Cerebellar nuclear complex (tissue), 1 donor: ENCODE results near the gene CPNE4.

Source experiments
- DNase-seq, 2 experiments: peaks; one replicate each; lab custom pipeline; 2025; lab: John Stamatoyannopoulos, UW

Gene CPNE4

DNA sequence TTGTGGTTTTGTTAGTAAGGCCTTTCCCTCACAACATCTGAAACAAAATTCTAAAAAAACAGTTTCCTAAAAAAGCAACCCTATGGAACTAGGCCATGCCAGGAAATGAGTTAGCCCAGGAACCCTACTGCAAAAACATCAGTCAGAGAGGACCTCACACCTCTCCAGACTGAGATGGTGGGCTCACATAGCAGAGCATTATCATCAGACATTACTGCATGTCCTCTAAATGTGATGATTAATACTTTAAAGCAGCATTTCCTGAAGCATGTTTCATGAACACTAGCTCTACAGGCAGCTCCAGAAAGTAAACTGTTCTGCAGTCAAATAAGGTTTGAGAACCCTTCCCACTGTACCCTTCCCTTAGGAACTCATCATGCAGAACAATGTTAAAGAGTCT lies 299.7 kb downstream of the CPNE4 start:
- DNase-seq: no peak

DNA sequence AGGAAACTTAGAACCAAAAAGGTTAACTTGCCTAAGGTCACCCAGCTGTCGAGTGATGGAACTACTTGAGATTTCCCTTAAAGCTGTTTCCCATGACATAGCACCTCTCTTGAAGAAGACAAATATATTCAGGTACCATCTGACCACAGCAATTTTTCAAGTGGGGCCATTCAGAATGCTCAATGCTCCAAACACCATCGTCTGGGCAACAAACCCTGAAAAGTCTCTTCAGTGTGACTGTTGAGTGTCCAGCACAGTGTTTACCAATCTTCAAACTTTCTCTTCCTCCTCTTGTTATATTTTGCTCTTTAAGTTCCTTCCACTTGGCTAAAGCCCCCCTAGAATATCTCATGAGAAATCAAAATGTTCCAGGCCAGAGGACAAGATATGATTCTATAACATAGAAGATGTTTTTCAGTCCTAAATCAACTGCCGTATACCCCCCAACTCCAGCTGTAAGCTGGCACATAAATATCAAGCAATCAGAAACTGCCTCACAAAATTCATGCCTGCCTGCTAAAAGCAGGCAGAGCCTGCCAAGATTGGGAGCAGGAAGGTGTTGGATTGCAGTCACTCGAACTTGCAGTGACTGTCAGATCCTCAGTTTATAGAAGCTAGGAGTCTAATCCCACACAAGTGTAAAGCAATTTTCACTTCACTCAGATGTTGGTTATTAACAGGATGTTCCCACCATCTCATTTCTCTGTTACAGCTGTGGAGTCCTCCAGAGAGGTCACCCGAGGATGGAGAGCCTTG lies 301.6 kb downstream of the CPNE4 start:
- DNase-seq: no peak

DNA sequence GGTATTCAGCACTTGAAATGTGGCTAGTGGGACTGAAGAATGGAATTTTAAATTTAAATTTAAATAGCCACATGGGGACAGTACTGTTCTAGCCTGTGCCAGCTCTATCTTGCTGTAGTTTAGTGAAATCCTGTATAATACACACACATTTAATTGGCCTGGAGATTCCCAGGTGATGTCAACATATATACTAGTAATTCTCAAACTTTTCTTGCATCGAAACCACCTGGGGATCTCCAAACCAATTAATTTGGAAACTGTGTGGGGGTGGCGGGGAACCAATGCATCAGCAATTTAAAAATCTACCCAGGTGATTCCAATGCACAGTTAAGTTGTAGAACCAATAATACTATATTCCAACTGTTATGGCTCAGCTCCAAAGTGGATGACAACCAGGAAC lies 303.1 kb downstream of the CPNE4 start:
- no peak for DNase-seq

DNA sequence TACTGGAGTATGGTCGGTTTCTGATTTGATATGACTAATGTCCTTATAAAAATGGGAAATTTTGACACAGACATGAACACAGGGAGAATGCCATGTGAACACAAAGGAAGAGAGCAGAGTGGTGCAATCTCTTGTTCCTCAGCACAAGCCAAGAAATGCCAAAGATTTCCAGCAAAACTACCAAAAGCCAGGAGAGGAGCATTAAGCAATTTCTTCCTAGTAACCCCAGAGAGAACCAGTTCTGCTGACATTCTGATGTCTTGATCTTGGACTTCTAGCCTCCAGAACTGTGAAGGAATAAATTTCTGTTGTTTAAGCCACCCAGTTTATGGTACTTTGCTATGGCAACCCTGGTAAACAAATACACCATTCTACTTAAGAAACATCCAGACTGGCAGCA lies 304.2 kb downstream of the CPNE4 start:
- no peak for DNase-seq

DNA sequence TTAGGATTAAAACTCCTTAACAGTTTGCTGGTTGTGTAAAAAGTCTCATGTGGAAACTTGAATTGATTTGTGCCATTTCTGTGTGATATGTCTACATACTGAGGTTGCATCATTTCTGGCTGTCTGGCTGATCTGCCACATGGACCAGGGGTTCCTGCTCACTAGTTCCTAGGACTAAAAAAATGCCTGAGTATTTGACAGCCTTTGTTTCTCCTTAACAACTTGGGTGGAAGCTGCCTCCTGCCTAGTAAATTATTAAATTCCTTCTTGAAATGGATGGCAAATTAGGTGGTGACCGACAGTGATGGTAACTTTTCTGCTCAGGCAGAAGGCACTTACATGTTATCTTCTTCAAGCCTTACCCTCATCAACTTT lies 305.2 kb downstream of the CPNE4 start:
- DNase-seq: no peak

DNA sequence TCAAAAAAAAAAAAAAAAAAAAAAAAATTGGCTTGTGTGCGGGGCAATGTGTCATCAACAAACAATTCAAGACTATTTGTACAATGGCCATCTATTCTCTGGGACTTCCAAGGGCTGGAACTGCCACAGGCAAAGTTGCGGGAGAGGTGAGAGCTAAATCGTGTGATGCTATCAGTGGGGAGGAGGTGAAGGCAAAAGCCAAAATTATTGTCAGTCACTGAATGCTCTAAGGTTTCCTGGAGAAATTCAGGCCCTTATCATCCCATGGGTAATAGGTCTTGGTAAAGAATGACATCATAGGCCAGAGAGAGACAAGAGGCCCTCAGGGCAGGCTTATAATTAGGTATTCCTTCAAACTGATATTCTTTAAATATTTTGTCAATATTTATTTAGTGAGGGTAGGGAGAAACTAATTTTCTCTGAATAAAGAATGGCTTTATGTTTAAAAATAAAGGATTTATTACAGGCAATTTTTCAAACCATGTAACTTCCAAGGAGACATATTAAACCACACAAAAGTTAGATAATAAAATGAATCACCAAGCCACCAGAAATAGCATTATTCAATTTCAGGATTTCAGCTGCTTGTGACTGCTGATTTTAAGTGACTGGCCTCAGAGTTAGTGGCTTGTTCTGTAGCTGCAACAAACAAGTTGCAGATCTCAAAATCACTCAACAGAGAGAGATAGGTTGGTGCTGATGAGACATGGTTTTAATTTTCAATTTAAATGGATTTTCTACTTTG lies 305.7 kb downstream of the CPNE4 start:
- DNase-seq: no peak

DNA sequence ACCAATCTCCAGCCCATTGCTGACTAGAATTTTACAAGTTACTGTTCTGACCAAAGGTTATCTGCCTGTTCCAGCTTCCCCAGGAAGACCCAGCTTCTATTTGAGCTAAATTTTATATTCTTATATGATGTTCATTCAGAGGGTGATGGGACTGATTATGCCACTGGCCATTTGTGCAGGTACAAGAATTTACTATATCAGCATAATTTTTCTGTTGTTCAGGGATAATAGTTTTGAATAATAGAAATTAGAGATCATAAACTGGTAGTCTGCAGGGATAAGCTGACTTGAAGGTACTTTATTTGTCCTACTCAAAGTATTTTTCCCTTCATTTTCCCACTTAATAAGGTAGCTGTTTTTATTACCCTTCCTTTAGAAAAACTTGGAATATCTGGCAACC lies 309.4 kb downstream of the CPNE4 start:
- DNase-seq: no peak

DNA sequence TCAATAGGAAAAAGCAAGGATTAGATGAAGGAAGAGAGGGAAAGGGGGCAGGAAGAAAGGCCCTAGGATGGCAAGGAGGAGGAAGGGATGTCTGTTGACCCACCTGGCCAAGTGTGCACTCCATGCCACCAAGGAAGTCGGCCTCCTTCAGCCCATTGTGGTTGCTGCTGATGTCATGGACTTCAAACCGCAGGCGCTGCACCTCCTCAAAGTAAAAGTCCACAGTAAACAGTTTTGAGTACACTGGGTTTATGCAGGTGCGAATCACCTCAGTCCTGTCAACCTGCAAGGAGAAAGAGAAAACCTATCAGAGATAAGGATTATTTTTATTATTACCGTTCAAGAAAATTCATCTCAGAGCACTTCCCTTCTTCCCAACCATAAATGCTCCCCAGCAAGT lies 311.5 kb downstream of the CPNE4 start:
- no peak for DNase-seq

DNA sequence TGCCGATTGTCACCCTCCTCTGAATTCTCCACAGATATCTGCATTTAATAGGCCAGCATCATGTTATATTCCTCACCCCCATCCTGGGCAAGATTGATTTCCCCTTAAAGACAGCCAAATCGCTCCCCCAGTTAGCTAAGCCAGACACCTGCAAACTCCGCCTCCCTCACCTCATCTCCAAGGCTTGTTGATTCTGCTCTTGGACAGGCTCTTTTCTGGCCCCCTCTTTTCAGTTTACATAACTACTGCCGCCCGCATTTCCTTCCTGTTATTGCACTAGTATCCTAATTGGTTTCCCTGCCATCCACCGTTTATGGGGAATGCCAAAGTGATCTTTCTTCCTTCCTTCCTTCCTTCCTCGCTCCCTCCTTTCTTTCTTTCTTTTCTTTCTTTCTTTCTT lies 317.3 kb downstream of the CPNE4 start:
- no peak for DNase-seq

DNA sequence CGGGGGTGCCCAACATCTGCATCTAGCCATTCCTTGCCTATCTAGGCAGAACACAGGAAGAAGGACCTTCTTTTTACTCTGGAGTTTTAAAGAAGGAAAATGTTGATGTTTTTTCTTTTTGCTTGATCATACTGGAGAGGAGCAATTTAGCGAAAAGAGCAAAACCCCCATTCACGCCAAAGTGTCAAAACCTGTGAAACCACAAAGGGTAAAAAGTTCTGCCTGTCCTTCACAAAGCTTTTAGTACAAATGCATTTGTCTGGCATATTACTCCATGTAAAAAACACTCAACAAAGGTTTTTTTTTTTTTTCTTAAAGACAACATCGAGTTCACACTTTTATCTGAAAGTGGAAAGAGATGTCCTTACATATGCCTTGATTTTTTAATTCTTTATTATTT lies 317.9 kb downstream of the CPNE4 start:
- no peak for DNase-seq

DNA sequence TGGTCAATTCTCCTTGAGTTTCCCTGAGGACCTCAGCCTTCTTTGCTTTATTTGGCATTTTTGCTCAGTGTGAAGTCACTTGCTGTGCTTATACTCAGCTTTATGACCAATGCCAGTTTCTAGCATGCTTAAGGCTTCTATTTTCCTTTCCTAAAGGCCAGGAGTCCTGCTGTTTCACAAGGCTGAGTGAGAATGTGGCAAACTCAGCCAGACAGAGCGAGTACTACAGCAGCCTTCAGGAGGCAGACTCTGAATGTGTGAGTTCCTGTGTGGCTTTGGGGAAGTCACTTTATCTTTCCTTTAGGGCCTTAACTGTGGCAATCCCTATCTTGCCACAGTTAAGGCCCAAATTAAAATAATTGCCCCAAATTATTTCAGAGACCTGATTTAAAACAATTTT lies 318.8 kb downstream of the CPNE4 start:
- no peak for DNase-seq

DNA sequence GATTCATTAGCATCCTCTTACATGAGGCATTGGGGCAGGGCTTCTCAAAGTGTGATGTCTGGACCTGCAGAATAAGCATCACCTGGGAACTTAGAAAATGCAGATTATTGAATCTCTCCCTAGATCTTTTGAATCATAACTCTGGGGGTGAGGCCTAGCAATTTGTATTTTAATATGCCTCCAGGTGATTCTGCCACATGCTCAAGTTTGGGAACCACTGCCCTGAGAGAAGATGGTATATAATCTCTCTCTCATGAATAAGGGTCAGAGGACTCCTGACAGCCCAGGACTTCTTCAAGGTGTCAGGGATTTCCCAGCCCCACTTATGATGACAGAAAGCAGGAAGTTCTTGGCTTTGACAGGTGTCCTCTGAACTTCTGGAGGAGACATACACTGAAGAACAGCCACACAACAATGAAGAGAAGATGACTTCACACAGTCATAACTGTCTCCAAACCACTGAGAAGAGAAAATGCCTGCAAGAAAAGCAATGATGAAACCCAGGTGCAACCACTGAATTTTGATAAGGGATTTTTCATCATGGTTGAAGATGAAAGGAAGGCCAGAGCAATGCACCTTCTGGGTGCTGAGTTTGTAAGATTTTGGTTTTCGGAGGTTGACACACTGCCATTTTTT lies 320.1 kb downstream of the CPNE4 start:
- no peak for DNase-seq

DNA sequence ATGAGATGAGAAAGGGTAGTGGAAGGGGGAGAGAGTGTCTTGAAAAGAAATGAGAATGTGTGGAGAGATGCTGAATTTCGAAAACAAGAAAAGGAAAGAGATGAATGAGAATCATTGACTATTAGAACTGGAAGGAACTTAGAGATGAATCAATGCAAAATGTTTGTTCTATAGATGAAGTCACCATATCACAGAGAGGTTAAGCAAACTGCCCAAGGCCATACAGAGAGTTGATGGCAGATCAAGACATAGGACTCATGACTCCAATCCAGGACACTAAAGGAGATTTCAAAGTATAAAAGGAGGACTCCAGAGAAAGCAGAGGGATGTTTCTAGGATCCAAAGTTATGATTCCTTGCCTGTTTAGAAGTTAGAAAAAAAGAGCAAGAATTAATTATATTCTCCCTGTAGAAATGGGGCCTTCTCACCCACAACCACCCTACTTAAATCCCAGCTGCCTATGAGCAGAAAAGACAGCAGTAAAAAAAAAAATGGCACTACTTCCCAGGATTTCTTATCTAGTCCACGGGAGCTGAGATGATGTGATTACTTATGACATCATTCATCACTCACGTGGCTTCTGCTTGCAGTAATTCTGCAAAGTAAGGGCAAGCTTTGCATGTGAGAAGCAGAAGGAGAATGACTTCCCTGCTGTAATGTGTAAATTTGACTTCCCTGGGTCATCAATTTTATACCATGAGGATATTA lies 321.2 kb downstream of the CPNE4 start:
- DNase-seq: no peak

DNA sequence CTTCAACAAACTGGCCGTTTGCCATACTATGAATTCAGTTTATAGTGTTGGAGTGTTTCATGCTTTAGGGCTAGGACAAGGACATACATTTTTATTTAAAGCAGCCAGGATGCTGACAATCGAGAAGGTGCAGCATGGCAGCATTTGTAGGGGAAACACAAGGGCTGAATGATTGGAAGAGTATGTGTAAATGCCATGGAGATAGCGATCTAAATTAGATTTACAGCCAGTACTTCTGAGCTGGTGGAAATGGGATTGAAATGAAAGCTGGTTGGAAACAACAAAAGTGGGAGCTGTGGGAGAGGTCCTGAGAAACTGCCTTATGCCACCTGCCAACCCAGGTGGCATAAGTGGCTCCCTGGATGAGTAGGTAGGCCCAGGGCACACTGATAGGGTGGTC lies 322.2 kb downstream of the CPNE4 start:
- no peak for DNase-seq

DNA sequence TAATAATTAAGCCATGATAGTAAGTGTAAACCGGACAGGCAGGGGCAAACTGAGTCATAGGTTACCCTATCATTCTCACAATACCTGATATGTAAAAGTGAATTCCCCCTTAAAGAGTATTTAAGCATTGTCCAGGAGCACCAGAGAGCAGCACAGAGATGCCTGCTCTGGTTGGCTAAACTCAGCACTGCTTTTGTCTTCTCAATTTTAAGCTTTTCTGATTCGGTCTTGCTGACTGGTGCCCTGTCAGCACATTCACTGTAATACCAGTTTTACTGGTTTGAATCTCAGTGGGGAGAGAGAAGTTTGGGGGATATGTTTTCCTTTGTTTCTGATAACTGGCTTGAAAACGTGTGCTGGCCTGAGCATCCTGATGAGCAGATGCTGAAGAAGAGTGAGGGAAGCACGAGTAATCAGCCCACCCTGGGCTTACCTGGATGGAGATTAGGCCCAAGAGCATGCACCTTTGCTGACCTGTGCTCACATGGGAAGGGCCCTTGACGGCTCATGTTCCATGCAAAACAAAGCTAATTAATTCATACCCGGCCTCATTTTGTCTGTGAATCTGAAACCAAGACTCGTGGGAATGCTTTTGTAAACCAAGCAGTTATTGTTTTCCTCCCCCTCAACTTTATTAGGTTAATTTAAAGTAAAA lies 323.6 kb downstream of the CPNE4 start:
- DNase-seq: no peak

DNA sequence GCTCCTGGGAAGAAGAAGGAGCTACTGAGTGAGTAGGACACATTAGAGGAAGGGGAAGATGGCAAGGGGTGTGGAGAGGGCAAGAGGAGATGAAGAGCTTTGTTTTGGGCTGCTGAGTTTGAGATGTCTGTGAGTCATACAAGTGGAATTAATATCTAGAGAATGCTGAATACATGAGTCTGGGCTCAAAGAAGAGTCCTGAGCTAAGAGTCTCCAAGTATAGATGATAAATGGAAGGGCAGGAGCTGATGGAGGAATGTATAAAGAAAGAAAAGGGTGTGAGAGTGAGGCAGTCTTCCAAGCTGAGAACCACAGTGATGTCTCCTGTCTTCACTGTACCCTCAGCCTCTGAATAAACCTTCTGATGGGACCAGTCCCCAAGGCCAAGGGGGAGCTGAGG lies 326.6 kb downstream of the CPNE4 start:
- DNase-seq: no peak

DNA sequence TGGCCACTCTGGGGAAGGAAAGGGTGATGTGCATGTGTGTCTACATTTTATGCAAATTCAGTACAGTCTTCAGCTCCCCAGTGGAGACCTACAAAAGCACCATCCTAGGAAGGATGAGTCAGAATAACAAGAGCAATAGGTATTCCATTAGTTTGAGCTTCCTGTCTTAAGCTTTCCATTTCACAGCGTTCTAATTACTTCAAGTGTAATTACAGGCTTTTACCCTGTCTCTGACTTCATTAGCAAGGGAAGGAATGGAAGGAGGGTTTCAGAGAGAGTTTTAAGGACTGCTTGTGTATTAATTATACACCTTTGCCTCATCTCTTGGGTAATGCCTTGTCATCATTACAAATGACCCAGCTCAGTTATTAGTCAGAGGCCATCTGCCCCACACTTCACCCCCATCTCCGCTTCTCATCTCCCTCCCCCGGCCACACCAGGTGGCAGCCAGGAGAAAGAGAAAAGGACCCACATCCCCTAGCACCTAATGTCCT lies 329.2 kb downstream of the CPNE4 start:
- no peak for DNase-seq

DNA sequence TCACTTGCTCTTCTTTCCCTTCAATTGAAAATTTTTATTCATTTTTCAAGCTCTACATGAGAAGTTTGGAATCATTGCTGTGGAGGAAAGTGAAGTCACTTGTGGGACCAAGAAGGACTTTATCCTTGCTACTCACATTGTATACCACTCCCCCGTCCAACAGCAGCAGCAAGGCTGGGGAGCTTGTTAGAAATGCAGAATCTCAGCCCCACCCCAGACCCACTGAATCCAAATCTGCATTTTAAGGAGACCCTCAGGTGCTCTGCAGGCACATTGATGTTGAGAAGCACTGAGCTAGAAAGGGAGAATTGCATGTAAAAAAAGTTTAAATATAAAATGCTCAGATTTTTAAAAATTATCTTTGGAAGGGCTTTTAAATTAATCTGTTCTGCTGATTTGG lies 329.7 kb downstream of the CPNE4 start:
- no peak for DNase-seq

DNA sequence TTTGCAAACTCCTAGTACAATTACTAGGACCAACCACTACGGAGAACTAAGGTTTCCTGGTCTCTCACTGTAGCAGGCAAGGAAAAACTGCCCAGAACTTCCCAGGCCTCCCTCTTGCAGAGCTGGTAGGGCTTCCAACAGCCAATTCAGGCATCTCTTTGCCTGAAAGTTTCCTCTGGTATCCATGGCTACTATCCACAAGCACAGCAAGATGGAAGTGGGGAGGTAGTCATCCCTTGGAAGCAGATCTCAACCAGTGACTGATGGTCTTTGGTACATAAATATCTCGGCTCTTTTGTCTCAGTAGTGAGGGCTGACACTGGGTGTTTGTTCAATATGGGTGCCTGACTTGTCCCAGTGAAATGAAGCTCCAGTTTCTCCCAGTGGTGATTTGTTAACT lies 330.7 kb downstream of the CPNE4 start:
- no peak for DNase-seq

DNA sequence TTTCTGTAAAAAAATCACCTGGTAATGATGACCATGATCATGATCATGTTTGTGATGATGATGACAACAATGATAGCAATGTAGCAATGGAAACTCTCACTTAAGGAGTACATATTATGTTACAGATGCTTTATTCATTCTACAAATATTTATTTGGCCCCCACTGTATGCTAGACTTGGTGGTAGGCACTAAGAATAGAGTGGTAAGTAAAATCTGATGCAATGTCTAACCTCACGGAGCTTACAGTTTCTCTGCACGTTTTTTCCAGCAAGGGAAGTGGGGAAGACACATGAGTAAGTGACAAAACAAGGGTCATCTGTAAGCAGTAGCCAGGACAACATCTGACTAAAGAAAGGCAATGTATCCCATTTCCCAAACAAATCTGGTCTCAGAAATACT lies 332.7 kb downstream of the CPNE4 start:
- no peak for DNase-seq

DNA sequence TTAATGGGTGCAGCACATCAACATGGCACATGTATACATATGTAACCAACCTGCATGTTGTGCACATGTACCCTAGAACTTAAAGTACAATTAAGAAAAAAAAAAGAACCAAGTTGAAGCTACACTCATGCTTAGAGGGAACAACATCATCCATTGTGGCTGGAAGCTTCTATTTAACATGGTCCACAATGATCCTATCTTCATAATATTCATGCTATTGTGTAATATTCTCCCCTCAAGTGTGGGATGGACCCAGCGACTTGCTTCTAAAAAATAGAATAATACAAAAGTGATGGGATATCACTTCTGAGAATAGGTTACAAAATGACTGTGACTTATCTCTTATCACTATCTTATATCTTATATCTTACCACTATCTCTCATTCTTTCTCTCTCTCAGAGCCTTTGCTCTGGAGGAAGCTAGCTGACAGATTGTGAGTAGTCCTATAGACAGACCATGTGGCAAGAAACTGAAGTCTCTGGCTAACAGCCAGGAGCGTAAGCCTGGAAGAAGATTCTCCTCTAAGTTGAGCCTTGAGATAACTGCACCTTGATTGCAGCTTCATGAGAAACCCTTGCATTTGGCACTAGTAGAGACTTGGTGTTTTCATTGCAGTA lies 333.6 kb downstream of the CPNE4 start:
- no peak for DNase-seq

DNA sequence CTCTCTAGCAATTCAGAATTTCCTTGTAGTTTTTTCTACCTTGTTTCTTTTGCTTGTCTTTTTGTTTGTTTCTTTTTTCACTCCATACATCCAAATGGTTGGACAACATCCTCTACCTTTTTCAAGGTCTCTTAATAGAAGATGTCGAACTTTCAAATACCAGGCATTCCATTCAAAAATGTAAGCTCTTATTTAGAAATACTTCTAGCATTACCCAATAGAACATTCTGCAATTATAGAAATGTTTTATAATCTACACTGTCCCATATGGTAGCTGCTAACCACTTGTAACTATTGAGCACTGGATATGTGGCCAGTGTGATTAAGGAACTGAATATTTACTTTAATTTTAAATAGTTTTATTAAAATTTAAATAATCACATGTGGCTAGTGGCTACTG lies 335.8 kb downstream of the CPNE4 start:
- DNase-seq: no peak
